Measurements from ENCODE around the gene KLF1.

Gene KLF1

DNA sequence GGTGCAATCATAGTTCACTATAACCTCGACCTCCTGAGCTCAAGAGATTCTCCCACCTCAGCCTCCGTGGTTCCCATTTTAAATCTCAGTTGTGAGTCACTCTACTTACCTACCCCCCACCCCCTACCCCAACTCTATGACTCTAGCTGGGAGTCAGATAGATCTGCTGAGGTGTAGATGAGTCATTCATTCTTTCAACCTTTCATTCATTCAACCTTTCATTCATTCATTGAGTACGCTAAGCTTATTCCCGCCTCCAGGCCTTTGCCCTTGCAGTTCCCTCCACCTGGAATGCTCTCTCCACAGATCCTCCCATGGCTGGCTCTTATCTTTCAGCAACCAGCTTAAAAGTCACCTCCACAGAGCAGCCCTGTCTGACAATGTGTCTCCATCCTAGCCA, 49.8 kb downstream of the KLF1 start:
- TF ChIP-seq, protein P1, sequence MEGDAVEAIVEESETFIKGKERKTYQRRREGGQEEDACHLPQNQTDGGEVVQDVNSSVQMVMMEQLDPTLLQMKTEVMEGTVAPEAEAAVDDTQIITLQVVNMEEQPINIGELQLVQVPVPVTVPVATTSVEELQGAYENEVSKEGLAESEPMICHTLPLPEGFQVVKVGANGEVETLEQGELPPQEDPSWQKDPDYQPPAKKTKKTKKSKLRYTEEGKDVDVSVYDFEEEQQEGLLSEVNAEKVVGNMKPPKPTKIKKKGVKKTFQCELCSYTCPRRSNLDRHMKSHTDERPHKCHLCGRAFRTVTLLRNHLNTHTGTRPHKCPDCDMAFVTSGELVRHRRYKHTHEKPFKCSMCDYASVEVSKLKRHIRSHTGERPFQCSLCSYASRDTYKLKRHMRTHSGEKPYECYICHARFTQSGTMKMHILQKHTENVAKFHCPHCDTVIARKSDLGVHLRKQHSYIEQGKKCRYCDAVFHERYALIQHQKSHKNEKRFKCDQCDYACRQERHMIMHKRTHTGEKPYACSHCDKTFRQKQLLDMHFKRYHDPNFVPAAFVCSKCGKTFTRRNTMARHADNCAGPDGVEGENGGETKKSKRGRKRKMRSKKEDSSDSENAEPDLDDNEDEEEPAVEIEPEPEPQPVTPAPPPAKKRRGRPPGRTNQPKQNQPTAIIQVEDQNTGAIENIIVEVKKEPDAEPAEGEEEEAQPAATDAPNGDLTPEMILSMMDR (IDR thresholded peaks at IDR 0.05; ENCODE audit: low read depth, low read length), result no peak
- no peak for DNase-seq (ENCODE audit: extremely low read depth, low read depth)

DNA sequence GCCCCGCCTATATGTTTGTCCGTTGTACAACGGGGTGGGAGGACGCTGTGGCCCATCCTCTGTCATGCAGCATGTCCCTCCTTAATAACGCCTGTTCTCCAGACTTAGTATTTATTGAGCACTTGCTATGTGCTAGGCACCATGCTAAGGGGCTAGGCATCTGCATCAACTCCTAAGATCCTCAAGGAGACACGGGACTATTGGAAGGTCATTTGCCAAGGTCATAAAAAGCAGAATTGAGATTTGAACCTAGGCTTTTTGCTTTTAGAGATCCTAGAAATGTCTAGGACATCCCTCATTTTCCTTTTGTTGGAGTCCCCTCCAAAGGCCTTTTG, 50.5 kb downstream of the KLF1 start:
- TF ChIP-seq, protein P1 (IDR thresholded peaks at IDR 0.05; ENCODE audit: low read depth, low read length), result no peak
- DNase-seq (ENCODE audit: extremely low read depth, low read depth), result no peak

DNA sequence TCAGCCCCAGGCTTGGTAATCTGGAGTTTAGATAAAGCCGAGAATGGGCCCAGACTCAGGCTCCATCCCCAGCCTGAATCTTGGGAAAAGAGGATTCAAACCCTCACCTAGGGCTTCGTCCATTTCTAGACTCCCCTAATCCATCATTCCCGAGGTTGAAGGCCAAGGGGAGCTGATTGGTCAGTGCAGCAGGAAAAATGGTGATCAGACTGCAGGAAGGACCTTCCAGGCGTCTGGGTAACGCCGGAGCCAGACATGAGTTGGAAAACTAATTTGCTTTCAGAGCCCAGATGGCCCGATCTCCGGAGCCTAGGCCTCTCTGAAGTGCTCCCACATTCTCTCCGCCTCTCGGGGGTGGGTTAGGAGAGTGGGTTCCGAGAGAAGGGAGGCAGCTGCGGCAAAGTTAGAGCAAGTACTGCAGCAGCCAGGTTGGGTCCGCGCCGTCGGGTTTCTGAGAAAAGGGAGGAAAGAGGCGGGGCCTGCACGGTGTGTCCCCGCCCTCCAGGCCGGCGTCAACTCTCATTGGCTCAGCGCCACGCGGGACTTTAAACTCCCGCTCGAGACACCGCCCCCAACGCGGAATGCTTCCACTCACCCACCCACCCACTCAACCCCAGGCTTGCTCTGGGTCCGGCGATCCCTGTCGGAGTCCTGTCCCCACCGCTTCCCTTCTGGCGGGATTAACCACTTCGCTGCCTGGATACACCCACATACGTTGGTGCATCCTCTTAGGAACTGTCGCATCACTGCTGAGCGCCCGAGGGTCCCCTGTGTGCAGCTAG, 51.8 kb downstream of the KLF1 start:
- no peak for DNase-seq (ENCODE audit: extremely low read depth, low read depth)
- TF ChIP-seq, protein P1 (IDR thresholded peaks at IDR 0.05; ENCODE audit: low read depth, low read length), result no peak

DNA sequence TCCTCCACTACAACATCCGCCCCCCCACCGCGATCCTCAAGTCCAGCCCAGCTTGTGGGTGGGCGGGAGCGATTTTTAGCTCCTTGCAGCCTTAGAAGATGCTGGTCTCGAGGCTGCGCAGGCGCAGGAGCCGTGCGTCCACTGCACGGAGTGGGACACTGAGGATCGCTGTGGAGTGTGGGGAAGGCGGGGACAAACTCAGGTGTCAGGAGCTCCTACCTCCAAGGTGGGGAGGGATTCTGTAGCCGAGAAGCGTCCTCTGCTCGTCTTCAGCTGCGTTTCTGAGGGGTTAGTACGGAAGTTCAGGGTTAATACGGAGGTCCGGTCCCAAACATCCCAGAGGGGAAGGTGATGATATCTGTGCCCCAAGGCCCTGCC, 52.4 kb downstream of the KLF1 start, which contains the start of gene RTBDN:
RTBDN (minus strand) TSS at position 14 of the 378 bp plus-strand sequence. CDS start 4,600 bp downstream, outside the sequence.
- DNase-seq (ENCODE audit: extremely low read depth, low read depth), result no peak
- TF ChIP-seq, protein P1 (IDR thresholded peaks at IDR 0.05; ENCODE audit: low read depth, low read length), result no peak

All from AG09319 (cell line).